ENCODE measurements around the gene TMEM120A.

The TMEM120A gene

DNA sequence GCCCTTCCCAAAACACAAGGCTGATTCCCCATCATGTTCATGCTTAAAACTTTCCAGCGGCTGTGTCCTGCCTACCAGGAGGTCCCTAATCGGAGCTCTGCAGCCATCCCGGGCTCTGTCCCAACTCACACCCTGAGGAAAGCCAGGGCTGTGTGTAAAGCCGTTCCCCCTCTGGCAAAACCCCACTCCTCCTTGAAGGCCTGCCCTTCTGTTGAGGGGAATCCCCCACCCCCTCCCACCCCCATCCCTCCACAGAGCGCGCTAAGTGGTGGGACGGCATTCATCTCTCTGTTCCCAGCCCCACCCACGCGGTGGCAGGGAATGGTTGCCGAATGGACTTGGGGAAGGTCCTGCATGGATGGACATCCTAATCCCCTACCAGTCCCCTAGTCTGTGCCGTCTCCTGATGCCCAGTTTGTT lies 667 bp upstream of the TMEM120A start:
- DNase-seq (ENCODE audit: low read depth in 2 of 2): no peak

DNA sequence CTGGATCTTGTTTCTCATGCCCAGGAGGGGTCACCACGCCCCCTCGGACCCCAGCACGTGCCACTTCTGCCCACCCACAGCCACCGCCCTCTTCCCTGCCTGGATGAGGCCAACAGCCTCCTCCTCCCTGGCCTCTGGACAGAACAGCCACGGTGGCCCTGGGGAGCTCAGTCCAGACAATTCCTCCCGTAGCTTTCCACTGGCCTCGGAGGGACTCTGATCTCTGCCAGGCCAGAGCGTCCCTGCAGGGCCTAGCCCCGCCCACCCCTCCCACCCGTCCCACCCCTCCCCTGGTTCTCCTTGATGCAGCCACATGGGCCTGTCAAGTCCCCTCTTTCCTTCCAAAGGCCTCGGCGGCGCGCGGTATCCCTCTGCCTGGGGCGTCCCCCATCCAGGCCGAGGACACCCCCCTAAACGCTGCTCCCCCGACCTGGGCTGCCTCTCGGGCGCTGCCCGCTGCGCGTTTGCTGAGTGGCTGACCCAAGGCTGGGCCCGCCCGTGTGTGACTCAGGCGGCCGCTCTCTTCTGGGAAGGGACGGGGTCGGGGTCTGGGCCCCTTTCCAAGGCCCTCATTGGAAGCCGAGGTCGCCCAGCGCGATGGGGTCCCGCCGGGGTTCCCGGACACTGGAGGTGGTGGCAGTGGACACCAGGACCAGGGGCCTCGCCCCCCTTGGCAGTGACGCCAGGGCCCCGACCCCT lies 557 bp downstream of the TMEM120A start:
- DNase-seq (ENCODE audit: low read depth in 2 of 2): no peak

DNA sequence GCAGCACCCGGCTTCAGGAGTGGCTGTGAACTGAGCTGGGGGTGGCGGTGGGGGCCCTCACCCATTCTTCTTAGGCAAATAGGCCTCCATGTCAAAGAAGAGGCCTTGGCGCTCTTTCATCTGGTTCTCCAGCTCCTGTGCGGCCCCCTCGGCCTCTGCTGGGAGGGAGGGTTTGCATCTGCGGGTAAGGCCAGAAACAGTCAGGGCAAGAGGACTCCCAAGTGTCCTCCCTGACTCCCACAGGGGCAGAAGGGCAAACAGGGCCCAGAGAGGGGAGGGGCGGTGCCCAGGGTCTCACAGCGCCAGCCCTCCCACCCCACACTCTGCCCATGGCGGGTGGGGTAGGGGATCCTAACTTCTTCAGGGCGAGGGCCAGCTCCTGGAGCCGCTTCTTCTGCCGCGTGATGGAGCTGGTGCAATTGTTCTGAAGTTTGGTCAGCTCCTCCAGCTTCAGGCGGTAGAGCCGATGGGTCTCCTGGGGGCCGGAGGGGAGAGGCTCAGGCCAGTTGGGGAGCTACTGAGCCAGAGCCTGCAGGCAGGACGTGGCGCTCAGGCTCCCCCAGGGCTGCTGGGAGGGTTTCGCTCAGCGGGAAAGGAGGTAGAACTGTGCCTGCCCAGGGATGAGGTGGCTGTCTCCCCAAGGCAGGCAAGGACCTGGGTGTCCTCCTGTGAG lies 2.2 kb downstream of the TMEM120A start:
- no peak for DNase-seq (ENCODE audit: low read depth in 2 of 2)

DNA sequence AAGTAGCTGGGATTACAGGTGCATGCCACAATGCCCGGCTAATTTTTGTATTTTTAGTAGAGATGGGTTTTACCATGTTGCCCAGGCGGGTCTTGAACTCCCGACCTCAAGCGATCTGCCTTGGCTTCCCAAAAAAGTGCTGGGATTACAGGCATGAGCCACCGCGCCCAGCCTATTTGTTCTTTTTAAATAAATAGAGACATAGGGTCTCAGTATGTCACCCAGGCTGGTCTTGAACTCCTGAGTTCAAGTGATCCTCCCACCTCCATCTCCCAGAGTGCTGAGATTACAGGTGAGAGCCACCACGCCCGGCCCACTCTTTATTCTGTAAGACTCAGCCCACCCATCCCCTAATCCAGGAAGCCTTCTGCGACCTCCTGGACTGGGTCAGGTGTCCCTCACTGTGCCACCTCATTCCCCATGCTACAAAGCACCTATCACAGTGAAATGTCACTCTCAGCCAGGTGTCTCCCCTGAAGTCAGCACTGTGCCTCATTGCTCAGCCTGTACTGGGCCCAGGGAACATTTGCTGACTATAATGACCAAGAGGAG lies 2.8 kb downstream of the TMEM120A start:
- no peak for DNase-seq (ENCODE audit: low read depth in 2 of 2)

DNA sequence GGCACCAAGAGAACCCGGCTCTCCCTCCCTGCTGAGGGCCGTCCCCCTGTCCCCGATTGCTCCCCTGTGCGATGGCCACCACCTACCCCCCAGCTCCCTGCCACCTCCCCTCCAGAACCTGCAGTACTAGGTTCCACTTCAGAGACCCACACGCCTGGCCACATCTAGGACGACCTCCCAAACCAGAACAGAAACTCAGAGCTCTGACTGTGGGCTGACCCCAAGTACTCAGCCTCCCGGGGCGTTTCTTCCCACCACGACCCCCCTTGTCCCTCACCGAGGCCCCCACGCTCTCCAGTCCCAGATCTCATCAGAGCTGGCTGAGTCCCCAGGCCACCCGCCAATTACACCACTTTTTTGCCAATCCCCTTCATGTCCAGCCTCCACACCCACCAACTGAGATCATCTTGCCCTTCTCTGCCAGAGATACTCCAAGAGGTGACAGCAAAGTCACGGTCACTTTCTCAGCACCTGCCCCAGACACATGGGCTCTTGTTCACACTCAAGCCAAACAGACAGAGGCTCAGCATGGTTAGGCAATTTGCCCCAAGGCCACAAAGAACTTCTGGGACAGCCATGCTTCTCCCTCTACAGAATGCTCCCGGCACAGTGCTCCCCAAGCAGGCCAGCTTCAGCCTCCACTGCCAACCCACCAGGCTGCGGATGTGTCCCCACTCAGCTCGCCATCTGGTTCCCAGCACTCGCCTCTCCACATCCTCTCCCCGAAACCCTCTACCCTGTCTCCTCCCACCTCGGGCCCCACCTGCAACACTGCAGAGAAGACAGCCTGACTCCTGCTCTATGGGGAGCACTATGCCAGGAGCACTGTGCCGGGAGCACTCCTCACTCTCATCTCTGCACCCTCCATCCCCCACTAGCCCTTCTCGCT lies 4.7 kb downstream of the TMEM120A start:
- no peak for DNase-seq (ENCODE audit: low read depth in 2 of 2)

DNA sequence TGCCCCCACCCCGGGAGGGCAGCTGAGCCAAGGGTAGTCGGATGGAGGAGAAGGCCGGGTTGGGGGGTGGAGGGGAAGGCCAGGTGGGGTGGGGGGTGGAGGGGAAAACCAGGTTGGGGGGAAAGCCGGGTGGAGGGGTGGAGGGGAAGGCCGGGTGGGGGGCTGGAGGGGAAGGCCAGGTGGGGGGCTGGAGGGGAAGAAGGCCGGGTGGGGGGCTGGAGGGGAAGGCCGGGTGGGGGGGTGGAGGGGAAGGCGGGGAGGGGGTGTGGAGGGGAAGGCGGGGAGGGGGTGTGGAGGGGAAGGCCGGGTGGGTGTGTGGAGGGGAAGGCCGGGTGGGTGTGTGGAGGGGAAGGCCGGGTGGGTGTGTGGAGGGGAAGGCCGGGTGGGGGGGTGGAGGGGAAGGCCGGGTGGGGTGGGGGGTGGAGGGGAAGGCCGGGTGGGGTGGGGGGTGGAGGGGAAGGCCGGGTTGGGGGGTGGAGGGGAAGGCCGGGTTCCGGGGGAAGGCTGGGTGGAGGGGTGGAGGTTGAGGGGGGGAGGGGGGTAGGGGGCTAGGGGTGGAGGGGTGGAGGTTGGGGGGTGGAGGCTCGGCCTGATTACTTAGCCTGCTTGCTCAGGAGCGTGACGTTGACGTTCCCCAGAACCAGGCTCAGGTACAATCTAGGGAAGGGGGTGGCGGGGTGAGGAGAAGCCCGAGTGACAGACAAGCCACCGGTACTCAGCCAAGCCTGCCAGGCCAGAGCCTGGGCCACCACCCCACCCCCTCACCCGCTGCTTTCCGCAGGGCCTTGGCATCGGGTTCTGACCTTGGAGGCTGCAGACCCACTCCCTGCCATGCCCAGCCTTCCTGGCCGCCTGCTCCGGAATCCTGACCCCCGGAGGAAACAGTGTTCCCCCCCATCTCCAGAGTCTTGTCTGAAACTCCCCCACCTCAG lies 5.6 kb downstream of the TMEM120A start:
- DNase-seq (ENCODE audit: low read depth in 2 of 2): no peak

DNA sequence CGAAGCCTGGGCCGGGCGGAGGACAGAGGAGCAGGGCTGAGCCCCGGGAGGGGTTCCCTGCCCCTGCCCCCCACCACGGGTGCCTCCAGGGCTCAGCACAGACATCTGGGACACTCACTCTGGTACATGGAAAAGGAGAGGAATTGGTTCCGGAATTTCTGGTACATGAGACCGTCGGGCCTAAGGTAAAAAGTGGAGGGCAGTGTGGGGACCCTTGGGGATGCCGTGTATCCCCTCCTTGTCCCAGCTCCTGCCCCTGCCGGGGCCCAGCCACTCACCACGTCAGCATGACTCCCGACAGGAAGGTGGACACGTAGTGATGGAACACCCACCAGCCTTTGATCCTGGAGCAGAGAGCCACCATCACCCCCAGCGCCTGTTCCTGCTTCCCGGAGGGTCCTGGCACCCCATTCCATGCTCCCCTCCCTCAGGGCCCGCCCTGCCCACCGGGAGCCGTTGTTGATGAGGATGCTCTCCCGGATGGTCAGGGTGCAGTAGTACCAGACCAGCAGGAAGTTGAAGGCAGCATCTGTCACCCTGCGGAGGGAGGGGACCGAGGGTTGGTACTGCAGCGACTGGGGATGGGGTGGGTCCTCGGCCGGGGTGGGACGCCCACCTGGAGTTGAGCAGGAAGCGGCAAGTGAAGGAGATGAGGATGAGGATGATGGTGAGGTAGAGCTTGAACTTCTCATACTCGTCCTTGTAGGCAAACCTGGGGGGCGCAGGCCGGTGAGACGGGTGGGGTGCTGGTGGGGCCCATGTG lies 6.4 kb downstream of the TMEM120A start:
- DNase-seq (ENCODE audit: low read depth in 2 of 2): no peak

DNA sequence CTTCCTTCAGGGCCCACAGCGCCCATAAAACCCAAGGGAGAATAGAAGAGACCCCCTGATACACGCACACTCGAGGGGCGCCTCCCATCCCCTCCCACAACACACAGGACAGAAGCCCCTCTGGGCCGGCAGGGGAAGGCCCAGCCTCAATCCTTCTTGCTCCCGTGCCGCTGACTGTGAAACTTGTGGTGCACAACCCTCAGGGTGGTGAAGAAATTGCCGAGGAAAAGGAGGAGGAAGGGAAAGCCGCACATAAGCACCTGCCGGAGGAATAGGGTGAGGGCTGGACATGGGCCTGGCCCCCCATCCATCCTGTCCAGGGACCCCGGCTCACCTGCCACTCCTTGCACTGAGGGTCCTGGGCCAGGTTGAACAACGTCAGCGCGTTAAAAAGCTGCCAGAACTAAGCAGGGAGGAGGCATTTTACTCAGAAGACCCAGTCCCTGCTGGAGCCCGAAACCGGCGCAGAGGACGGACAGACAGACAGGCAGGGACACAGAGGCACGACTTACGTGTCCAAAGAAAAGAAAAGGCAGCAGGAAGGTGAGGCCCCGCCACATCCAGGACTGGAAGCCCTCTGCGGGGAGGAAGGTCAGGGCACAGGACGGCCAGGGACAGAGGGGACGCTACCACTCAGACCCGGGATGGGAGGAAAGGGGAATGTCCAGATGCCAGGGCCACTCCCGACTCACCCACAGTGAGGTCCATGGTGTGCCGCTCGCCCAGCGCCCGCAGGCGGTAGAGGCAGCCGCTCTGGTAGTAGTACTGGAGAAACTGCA lies 7.2 kb downstream of the TMEM120A start:
- no peak for DNase-seq (ENCODE audit: low read depth in 2 of 2)

DNA sequence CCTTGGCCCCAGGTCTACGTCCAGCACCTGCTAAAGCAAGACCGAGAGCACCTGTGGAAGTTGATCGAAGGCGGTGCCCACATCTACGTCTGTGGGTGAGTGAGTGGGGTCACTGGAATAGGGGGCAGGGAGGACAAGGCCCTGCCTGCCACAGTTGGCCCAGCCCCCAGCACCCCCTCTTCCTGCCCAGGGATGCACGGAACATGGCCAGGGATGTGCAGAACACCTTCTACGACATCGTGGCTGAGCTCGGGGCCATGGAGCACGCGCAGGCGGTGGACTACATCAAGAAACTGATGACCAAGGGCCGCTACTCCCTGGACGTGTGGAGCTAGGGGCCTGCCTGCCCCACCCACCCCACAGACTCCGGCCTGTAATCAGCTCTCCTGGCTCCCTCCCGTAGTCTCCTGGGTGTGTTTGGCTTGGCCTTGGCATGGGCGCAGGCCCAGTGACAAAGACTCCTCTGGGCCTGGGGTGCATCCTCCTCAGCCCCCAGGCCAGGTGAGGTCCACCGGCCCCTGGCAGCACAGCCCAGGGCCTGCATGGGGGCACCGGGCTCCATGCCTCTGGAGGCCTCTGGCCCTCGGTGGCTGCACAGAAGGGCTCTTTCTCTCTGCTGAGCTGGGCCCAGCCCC lies 8.1 kb downstream of the TMEM120A start:
- DNase-seq (ENCODE audit: low read depth in 2 of 2): no peak

DNA sequence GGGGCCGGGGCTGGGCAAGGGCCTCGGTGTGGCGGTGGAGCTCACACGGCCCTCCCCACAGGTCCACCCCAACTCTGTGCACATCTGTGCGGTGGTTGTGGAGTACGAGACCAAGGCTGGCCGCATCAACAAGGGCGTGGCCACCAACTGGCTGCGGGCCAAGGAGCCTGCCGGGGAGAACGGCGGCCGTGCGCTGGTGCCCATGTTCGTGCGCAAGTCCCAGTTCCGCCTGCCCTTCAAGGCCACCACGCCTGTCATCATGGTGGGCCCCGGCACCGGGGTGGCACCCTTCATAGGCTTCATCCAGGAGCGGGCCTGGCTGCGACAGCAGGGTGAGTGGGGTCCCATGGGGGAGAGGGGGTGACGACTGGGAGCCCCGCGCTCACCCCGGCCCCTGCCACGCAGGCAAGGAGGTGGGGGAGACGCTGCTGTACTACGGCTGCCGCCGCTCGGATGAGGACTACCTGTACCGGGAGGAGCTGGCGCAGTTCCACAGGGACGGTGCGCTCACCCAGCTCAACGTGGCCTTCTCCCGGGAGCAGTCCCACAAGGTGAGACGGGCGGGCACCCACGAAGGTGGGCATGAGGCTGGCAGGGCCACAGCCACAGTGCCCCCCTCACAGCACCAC lies 8.8 kb downstream of the TMEM120A start:
- no peak for DNase-seq (ENCODE audit: low read depth in 2 of 2)

DNA sequence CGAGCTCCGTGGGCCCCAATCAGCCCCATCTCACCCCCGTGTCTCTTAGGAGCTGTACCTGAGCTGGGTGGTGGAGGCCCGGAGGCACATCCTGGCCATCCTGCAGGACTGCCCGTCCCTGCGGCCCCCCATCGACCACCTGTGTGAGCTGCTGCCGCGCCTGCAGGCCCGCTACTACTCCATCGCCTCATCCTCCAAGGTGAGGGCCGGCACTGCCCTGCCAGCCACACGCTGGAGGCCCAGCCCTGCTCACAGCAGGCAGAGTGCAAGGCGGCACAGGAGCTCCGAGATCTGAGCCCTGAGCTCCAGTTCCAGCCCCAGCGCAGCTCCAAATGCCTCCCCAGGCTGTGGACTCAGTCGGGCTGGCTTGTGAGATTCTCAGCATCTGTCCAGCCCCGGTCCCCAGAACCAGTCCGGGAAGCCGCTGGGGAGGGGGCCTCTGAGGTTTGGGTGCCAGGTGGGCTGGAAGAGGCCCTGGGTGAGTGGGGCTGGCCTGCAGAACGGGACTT lies 9.3 kb downstream of the TMEM120A start:
- no peak for DNase-seq (ENCODE audit: low read depth in 2 of 2)

DNA sequence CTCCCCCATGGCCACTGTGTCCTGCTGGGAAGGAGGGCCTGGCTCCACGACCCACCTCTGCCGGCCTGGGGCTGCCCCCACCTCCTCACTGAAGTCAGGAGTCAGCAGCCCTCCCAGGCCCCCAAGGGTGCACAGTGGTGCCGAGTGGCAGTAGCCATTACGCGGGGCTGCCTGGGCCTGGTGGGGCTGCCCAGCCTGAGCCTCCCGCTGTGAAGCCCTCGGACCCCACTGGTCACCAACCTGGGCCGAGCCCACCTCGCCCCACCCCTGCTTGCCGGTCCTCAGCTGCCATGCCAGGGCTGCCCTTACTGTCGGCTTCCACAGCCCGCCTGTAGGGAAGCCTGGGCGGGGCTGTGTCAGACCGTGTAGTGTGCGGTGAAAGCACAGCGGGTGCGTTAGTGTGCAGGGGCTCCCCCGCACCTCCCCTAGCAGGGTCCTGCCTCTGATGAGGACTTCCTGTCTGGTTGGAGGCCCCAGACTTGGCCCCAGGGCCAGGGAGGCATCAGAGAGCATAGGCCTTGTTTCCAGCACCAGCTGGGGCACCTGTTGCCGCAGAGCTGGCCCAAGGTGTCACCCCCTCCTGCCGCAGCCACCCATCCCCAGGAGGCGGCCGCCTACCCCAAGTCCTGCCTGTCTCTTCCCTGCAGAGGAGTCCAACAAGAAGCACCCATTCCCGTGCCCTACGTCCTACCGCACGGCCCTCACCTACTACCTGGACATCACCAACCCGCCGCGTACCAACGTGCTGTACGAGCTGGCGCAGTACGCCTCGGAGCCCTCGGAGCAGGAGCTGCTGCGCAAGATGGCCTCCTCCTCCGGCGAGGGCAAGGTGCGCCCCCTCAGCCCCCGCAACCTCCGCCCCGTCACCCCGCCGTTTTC lies 10.0 kb downstream of the TMEM120A start:
- no peak for DNase-seq (ENCODE audit: low read depth in 2 of 2)

DNA sequence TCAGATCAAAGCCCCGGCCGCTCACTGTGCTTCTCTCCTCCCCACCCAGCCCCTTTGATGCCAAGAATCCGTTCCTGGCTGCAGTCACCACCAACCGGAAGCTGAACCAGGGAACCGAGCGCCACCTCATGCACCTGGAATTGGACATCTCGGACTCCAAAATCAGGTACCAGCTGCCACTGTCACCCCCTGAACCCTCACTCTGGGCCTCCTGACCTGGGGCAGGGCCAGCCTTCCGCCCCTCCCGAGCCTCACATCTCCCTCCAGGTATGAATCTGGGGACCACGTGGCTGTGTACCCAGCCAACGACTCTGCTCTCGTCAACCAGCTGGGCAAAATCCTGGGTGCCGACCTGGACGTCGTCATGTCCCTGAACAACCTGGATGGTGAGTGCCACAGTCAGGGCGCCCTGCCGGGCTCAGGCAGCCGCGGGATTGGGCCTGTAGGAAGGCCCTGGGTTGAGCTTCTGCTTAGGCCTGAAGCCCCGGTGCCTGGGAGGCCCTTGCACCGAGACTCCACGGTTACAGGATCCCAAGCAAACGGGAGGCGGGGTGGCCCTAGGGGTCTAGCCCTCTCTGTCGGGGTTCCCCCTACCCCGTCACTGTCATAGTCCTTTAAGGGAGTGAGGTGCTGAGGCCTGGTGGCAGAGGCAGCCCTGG lies 10.8 kb downstream of the TMEM120A start:
- no peak for DNase-seq (ENCODE audit: low read depth in 2 of 2)

DNA sequence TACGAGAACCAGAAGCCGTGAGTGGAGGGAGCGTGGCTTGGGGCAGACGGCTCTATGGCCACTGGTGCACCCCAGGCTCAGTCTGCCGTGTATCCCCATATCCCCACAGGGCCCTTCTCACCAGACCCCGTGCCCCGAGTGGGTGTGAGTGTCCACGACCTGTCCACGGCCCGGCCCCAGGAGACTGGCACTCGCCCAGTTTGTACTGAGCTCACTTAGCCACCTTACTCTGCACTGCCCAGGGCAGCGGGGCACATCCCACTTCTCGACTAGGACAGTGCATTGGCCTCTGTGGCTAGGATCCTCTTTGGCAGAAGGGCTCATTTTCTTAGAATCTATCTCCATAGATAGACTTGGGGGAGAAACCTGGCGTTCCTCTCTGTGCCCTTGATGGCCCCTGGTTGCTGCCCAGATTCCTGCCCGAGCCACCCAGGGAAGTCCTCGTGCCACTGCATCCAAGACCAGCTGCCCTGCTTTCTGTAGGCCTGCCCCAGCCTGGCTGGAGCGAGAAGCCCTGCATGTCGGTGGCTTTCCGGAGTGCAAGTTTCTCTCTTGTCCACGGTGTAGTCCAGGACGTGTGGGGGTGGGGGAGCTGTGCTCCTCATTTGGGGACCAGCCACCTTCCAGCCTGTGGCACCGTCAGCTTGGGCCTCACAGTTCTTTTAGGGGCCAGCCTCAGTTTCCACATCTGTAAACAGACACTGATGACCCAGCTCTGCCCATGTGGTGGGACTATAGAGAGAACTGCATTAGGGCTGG lies 11.9 kb downstream of the TMEM120A start:
- DNase-seq (ENCODE audit: low read depth in 2 of 2): no peak

DNA sequence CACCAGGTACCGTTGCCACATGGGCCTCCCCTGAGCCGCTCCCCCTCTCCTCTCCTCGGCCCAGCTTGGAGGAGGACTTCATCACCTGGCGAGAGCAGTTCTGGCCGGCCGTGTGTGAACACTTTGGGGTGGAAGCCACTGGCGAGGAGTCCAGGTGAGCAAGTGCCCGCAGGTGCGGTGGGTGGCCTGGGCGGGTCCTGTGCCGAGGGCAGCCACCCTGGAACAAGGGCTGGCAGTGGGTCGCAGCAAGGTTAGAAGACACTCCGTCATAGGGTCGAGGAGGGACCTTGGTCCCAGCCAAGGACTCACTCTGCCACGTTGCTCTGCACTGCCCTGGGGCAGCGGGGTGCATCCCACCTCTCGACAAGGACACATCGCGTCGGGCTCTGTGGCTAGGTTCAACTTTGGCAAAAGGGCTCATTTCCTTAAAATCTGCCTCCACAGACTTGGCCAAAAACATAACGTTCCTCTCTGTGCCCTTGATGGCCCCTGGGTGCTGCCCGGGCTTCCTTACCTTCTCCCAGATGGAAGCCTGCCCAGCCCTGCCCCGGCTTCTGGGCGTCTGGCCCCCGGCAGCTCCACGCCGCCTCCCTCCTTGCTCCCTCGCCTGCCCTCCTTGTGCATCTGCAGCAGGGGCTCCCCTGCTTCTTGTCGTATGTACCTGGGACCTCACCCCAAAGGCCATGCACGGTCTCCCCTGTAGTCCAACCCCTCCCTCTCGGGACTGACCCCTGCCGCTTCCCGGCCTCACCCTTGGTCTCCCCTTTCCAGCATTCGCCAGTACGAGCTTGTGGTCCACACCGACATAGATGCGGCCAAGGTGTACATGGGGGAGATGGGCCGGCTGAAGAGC lies 12.7 kb downstream of the TMEM120A start:
- DNase-seq (ENCODE audit: low read depth in 2 of 2): no peak

DNA sequence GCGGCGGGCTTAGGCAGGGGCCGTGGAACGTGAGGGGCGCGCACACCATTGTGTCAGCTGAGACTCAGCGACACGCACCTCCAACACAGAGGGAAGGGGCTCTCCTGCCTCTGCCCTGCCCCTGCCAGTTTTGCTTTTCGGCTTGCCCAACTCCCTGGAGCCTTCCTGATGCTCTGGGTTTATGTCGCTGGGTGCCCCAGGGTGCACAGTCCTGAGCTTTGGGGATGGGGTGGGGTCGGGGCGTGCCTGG lies 13.3 kb downstream of the TMEM120A start:
- DNase-seq (ENCODE audit: low read depth in 2 of 2): no peak
